ENCODE measurements around the gene GMIP. TPM values are rescaled to one million over a fixed set of nuclear protein-coding genes. Genes with fewer than 3 reads are reported as not detected.
A peak's percentile ranks its signal among the peaks of the same experiment; 100 is the strongest.

The GMIP gene
- total and polyA plus RNA-seq, 7 donors: 0.51 to 2.3 (median 1.4) TPM

DNA sequence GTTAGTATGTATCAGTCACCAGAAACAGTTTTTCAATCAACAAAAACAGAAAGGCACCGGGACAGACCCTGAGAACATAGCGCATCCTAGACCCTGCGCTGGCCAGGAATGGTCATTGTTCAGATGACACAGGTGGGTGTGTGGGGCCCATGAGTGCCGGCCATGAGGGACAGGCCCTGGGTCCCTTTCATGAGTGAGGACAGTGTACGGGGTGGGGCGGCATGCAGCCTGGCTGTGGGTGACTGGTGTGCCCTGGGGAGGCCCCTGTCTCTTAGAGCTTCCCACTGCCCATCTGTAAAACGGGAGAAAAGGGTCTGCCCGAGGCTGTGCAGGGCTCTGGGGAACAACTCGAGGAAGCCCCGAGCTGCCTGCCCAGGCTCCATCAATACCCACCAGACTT is 50.8 kb downstream of the GMIP start:
- WGBS, 3 donors: 89 to 93% (median 93%) methylated on average over 10 of the region's 10 CpGs
- no peaks in the 10 kb centered on the region for H3K9me3 ChIP-seq
- no peak overlapping the region for H3K4me3 ChIP-seq
- TF ChIP-seq, protein P1, sequence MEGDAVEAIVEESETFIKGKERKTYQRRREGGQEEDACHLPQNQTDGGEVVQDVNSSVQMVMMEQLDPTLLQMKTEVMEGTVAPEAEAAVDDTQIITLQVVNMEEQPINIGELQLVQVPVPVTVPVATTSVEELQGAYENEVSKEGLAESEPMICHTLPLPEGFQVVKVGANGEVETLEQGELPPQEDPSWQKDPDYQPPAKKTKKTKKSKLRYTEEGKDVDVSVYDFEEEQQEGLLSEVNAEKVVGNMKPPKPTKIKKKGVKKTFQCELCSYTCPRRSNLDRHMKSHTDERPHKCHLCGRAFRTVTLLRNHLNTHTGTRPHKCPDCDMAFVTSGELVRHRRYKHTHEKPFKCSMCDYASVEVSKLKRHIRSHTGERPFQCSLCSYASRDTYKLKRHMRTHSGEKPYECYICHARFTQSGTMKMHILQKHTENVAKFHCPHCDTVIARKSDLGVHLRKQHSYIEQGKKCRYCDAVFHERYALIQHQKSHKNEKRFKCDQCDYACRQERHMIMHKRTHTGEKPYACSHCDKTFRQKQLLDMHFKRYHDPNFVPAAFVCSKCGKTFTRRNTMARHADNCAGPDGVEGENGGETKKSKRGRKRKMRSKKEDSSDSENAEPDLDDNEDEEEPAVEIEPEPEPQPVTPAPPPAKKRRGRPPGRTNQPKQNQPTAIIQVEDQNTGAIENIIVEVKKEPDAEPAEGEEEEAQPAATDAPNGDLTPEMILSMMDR (IDR thresholded peaks at IDR 0.05): no peak
- no peak for DNase-seq
- H3K27me3 ChIP-seq (ENCODE audit: insufficient read depth in 3 of 3, low read length in 2 of 3): no peaks in the 10 kb centered on the region
- H3K36me3 ChIP-seq (ENCODE audit: insufficient read depth in 1 of 2, low read depth in 1 of 2): no peaks in the 10 kb centered on the region
- intact Hi-C loops (cut with DNase I): no loop called here
- no peaks in the 10 kb centered on the region for H3K4me1 ChIP-seq
- ATAC-seq: no peak
- no peak overlapping the region for H3K27ac ChIP-seq

DNA sequence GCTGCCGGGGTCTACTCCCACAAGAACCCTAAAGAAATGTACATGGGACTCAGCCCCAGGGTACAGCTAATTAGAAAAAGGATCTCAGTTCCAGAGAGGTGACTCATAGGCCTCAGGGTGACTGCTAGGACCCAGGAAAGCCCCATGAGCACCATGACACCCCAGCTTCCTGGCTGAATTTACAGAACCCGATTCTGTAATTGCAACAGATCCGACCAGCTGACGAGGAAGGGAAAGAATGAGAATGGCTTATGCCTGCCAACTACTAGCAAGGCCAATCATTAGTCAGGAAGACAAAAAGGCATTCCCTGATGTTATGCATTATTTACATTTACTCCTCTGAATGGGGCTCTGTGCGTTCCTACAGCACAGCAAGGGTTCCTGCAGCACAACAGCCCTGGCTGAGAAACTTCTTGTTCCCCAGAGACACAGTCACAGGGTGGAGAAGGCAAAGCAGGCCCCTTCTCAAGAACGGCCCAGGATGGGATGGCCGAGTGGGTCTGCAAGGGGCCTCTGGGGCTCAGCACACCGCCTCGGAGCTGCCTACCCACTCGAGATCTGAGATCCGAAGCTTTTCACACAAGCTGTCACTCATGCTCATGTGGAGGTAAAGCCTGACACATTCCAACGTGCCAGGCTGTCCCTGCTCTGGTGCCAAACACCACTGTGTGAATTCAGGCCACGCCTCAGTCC is 52.2 kb downstream of the GMIP start:
- Histone ChIP-seq H3K4me3 (no peak overlapping the region), H3K9me3 (no peaks in the 10 kb centered on the region), H3K36me3 (ENCODE audit: insufficient read depth in 1 of 2, low read depth in 1 of 2) (no peaks in the 10 kb centered on the region), H3K4me1 (no peaks in the 10 kb centered on the region), H3K27ac (no peak overlapping the region), H3K27me3 (ENCODE audit: insufficient read depth in 3 of 3, low read length in 2 of 3) (no peaks in the 10 kb centered on the region)
- DNase-seq (no peak), ATAC-seq (peak; percentile 34 to 78 (median 64))
- intact Hi-C loops (cut with DNase I): no loop called here
- TF ChIP-seq, protein P1 (IDR thresholded peaks at IDR 0.05): no peak
- 26 to 46% (median 28%) methylated on average over 13 of the region's 13 CpGs for WGBS, 3 donors

DNA sequence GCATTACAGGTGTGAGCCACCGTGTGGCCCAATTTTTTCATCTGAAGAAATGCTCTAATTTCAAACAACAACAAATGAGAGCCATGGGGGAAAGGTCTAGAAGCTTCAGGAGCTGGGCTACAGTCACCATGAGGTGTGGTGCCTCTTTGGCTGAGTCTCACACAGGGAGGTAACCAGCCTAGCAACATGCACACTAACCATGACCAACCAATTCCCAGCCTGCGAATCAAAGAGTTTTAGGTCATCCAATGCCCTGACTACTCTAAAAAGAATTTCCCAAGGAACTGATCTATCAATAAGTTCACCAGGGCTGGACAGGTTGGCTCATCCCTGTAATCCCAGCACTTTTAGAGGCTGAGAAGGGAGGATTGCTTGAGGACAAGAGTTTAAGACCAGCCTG is 54.9 kb downstream of the GMIP start:
- Histone ChIP-seq H3K27me3 (ENCODE audit: insufficient read depth in 3 of 3, low read length in 2 of 3) (no peaks in the 10 kb centered on the region), H3K9me3 (no peaks in the 10 kb centered on the region), H3K4me3 (no peak overlapping the region), H3K36me3 (ENCODE audit: insufficient read depth in 1 of 2, low read depth in 1 of 2) (no peaks in the 10 kb centered on the region), H3K4me1 (no peaks in the 10 kb centered on the region), H3K27ac (no peak overlapping the region)
- ATAC-seq (no peak), DNase-seq (no peak)
- whole genome bisulfite sequencing, 3 donors: 70 to 76% (median 71%) methylated on average over 2 of the region's 2 CpGs
- TF ChIP-seq, protein P1 (IDR thresholded peaks at IDR 0.05): no peak
- intact Hi-C loops (cut with DNase I): no loop called here

DNA sequence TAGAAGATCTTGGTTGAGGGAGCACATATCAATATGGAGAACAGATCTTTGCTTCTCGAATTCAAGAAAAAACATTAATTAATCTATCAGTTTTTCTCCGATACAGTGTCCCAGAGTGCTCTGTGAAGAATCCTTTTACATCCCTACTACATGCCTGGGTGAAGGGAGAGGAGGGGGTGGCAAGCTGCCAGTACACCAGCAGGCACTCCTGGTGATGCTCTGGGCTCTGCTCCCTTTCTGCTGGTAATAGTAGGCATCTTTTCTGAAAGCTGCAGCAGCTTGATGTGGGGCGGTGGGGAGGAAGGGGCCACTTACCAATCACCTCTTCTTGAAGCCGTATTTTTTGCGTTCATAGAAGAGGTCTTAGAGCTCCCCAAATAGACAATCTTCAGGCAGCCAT is 55.7 kb downstream of the GMIP start:
- Histone ChIP-seq H3K36me3 (ENCODE audit: insufficient read depth in 1 of 2, low read depth in 1 of 2) (no peaks in the 10 kb centered on the region), H3K4me1 (no peaks in the 10 kb centered on the region), H3K4me3 (no peak overlapping the region), H3K9me3 (no peaks in the 10 kb centered on the region), H3K27me3 (ENCODE audit: insufficient read depth in 3 of 3, low read length in 2 of 3) (no peaks in the 10 kb centered on the region), H3K27ac (no peak overlapping the region)
- 81 to 84% (median 81%) methylated on average over 5 of the region's 5 CpGs for WGBS, 3 donors
- TF ChIP-seq, protein P1 (IDR thresholded peaks at IDR 0.05): no peak
- intact Hi-C loops (cut with DNase I): no loop called here
- ATAC-seq: no peak
- DNase-seq: no peak

DNA sequence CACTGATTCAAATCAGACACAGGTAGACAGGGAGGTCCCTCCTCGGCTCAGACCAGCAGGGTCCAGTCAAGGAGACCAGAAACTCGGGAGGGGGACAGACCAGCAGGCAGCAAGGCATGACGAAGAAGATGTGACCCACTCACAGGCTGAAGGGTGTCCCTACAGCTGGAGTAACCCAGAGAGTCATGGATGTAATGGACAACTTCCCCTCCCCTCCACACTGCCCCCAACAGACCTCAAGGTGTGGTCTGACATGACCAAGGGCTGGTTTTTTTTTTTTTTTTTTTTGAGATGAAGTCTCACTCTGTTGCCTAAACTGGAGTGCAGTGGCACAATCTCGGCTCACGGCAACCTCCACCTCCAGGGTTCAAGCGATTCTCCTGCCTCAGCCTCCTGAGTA is 59.1 kb downstream of the GMIP start:
- TF ChIP-seq, protein P1 (IDR thresholded peaks at IDR 0.05): no peak
- no peak overlapping the region for H3K27ac ChIP-seq
- WGBS, 3 donors: 88 to 97% (median 93%) methylated on average over 6 of the region's 6 CpGs
- H3K36me3 ChIP-seq (ENCODE audit: insufficient read depth in 1 of 2, low read depth in 1 of 2): no peaks in the 10 kb centered on the region
- no peaks in the 10 kb centered on the region for H3K4me1 ChIP-seq
- ATAC-seq (no peak), DNase-seq (no peak)
- intact Hi-C loops (cut with DNase I): no loop called here
- H3K27me3 ChIP-seq (ENCODE audit: insufficient read depth in 3 of 3, low read length in 2 of 3): no peaks in the 10 kb centered on the region
- no peak overlapping the region for H3K4me3 ChIP-seq
- H3K9me3 ChIP-seq: no peaks in the 10 kb centered on the region
